OCI-M2 (cell line): ENCODE measurements around the gene DGKB.

Experiments
- DNase-seq: peaks from one replicate; lab custom pipeline; 2025; ENCODE audit not compliant: unreplicated experiment; lab: John Stamatoyannopoulos, UW

Gene DGKB

GRCh38 chr7:14691034-14691433, 211.5 kb downstream of the DGKB start:
- DNase-seq: no peak

DNA sequence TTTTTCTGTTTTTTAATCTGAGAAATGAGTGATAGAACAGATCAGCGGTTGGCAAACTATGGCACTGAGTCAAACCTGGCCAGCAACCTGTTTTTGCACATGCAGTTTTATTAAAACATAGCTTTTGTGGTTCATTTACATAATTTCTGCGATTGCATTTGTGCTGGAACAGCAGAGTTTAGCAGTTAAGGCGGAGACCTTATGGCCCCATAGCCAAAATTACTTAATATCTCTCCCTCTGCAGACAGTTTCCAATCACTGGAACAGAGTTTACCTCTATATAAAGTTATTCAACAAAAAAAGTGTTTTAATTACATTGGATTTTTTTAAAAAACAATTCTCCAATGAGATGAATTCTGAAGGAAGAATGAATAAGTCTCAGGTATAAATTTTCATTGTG, 212.1 kb downstream of the DGKB start:
- DNase-seq: no peak

- DNase-seq: no peak
Measured at GRCh38 chr7:14690075-14690474, 212.5 kb downstream of the DGKB start.

- no peak for DNase-seq
Measured at GRCh38 chr7:14688208-14688607, 214.3 kb downstream of the DGKB start.

DNA sequence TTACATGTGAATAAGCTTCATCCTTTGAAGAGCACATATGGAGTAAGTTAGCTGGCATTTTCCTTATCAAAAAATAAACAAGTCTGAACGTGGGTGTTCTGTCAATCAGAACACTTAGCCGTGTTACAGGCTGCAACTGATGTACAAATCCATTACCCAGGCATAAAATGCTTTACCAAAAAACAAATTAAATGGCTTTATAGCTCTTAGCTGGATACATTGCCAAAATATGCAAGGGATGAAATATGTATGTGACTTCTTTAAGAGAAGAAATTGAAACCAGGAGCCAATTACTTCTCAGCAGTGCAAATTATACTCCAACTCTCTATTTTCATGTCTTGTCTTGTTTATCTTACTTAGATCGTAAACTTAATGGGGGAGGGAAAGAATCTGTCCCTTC, 214.8 kb downstream of the DGKB start:
- DNase-seq: no peak

DNA sequence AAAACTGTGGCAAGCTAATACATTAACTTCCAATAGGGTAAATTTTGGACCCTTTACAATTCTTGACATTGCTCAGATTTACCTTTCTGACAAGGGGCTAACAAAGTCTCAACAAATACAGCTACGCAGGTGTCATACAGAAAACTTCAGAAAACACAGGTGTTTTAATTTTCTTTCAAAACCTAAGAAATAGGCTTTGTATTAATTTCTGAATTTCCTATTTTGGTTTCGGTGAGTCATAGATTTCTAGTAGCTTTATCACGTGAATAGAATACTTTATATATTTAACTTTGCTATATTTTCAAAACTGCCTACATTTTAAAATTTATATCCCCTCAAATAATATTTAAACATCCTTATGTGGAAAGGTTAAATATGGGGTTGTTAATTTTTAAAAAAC, 215.3 kb downstream of the DGKB start:
- no peak for DNase-seq

DNA sequence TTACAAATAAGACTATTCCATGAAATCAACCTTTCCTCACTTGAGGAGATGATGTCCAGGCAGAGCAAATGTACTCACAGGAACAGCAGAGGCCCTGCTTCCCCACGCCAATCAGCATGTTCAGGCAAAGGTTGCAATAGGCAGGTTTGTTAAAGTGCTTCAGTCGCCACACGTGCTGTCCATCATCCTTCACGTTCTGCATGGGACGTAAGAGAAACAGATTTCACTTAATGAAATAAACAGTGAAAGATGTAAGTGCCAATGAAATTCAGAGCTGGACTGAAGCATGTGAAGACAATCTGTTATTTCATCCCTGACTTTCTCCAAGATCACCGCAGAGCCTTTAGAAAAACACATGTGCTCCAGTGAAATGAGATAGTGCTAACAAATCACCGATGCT, 217.4 kb downstream of the DGKB start:
- DNase-seq: no peak

- DNase-seq: no peak
Measured at GRCh38 chr7:14682910-14683465, 219.6 kb downstream of the DGKB start.

GRCh38 chr7:14676896-14677295, 225.7 kb downstream of the DGKB start:
- no peak for DNase-seq

- DNase-seq: no peak
Measured at GRCh38 chr7:14673202-14673601, 229.3 kb downstream of the DGKB start.

- no peak for DNase-seq
Measured at GRCh38 chr7:14666913-14667312, 235.6 kb downstream of the DGKB start.

DNA sequence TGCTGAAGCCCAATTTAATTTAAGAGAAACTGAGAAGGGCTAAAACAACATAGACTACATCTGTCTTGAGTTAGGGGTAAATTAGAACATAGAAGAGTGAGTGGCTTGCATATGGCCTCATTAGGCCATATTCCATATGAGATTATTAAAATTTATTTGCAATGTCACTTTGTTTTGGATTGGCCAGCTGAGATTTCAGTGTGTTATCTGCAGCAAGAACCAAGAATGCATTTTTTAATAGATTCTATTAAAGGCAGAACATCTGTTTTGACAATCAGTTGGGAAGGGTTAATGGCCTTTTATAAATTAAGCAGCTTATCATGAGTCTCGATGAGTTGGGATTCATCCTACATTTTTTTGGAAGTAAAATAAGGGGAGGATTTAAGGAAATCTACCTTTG, 236.2 kb downstream of the DGKB start:
- DNase-seq: no peak

GRCh38 chr7:14639801-14640200, 262.8 kb downstream of the DGKB start:
- no peak for DNase-seq

DNA sequence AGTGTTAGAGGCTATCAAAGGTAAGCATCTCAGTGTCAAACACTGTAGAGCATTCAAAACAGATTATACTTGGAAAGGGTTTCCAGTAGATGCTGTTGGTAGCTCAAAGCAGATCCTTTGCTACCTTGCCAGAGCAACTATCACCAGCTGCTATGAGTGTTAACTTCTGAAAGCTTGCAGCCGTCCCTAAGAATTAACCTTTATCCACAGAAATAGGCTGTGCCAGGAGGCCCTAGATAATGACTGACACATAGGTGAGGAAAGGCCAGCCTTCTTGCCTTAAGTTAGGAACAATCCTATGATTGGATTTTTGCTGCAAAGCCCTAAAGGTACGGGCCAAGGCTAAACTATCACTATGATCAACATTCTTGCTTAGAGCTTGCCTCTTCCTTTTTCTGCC, 263.2 kb downstream of the DGKB start:
- DNase-seq: no peak

DNA sequence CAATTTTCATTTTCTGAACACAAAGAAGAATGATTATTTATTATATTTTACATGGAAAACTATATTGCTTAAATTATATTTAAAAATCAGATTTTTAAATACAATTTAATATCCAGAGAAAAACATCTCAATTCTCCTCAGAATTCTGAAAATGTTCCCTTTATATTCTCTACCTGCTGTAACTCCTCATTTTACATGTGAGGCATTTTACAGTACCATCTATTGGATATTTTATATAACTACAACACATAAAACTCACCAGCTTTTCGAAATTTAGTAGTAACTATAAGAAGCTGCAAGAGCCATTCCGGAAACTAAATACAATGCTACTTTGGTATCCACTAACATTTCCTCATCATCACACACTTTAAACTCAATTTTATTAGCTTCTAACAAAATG, 264.6 kb downstream of the DGKB start:
- DNase-seq: no peak

DNA sequence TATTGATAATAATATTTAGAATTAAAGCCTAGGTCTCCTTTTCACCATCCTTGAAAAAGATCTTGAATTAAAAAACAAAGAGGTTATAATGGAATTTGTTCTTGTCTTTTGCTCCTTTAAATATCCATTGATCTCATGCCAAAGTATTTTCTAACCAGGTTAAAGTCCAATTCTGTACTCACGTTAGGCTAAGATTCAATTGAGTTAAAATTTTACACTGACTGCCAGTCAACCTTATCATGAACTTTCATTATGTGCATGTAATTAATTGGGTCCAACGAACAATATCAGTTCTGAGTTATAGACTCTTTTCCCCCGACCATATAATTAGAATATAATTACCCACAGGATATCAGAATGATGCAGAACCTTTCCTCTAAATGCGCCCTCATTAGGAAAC, 266.6 kb downstream of the DGKB start:
- no peak for DNase-seq

- DNase-seq: no peak
Measured at GRCh38 chr7:14630048-14630447, 272.5 kb downstream of the DGKB start.

DNA sequence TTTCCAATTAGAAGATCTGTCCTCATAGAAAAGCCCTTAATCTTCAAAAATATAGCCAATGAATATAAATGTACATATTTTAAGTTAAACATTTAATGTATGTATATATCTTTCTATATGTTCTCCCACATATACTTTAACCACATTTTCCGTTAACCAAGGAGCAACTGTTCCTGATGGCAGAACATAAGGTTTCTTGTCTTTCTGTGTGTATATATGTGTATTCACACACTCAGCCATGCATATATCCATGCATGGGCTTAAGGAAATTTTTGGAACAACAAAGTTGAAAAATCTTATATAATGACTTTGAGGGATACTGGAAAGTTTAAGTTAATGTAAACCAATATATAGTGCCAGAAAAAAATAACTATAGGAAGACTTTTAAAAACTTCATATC, 274.0 kb downstream of the DGKB start:
- DNase-seq: no peak

DNA sequence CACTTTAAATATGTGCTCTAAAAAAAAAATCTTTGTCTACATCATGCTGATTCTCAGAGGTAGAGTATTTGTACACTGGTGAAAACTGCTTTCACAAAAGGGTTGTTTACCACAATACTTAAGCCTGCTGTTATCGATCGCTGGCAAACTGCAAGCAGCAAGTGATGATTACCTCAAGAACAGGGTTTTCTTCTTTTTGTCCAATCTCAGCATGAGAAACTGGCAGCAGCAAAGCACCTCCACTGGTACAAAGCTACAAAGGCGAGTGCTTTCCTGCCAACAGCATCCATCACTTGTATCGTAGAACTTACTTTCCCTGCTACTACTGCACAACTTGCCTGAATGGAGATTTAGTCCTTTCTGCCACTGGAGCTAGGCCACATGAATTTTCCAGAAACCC, 276.5 kb downstream of the DGKB start:
- no peak for DNase-seq

DNA sequence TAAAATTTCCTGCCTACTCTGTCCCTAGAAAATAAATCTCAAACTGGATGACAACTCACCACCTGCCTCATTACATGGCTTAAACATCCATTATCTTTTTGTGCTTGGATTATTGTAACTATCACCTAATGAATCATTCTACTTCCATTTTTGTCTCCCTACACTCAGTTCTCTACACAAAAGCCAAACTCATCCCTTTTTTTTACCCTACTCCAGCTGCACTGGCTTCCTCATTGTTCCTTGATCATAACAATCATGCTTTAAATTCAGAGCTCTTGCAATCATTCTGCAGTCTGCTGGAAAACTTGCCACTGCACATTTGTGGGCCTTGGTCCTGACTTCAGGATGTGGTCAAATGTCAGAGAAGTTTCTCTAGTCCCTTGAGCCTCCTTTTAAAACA, 280.0 kb downstream of the DGKB start:
- no peak for DNase-seq

DNA sequence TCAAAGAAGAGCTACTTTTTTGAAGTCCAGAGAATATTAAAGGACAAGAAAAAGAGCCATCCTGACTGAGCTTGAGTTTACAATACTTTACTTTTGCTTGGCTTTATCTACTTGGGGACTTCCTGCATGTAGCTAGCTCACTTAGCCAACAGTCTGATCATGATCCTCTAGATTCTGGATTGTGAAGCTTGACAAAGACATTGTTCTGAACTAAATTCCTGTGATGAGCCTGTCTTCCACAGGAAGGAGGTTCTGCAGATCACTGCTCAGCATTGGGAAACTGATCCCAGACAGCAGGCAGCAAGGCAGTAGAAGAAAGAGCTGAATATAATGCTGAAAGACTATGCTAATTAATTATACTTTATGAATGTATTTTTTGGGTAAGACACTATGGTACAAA, 296.4 kb downstream of the DGKB start:
- DNase-seq: no peak

- no peak for DNase-seq
Measured at GRCh38 chr7:14604606-14605005, 297.9 kb downstream of the DGKB start.

DNA sequence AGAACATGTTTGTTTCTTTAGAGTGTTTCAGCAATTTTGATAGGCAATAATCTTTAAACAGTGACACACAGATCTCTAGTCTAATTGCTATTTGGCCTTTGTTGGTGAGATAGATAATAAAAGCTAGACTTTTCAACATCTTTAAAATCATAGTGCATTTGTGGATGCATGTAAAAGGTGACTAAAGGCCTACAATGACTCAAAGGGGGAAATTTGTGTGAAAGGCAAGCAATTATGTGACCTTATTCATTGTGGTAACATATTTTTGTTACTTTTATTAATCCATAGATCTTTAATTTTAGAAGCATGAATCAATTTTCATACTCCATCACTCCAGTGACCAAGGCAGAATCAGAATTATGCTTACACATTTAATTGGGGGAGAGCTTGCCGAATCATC, 299.7 kb downstream of the DGKB start:
- DNase-seq: no peak
